SK-N-SH (cell line): Measurements from ENCODE around the gene EXOC7. TPM values are rescaled to one million over a fixed set of nuclear protein-coding genes. Genes with fewer than 3 reads are reported as not detected.

Experiments
- CTCF ChIA-PET: fragments of 300-600, 350-600 bp; formaldehyde crosslinking; extraction: SDS; loops from one replicate; lab custom pipeline; 2021; lab: Yijun Ruan, JAX
- POLR2A ChIA-PET: fragments of 350-600 bp; sonication (Branson Sonifier 250); formaldehyde crosslinking; extraction: SDS; loops from one replicate; lab custom pipeline; 2020; ENCODE audit warnings: antibody characterized with exemption, inconsistent platforms; lab: Yijun Ruan, JAX
- DNase-seq: peaks from one replicate; pipeline ENCODE4 v3.0.0; 2012
- H2AFZ ChIP-seq: fragments of 200-600 bp; sonication (generic); 2 replicates; pipeline ENCODE4 v1.8.1; 2016; ENCODE audit warnings: antibody characterized with exemption, mild to moderate bottlenecking, low read depth
- H3F3A ChIP-seq: fragments of 200-600 bp; sonication (generic); replicated peaks from 2 replicates; pipeline ENCODE3; 2016; ENCODE audit warnings: antibody characterized with exemption, mild to moderate bottlenecking; ENCODE audit not compliant: insufficient read depth
- H3K27ac ChIP-seq, 2 experiments: fragments of 200-500 bp in 1 of 2; fragments of 200-600 bp in 1 of 2; sonication (Bioruptor generic) in 1 of 2; sonication (generic), shearing (Covaris generic) in 1 of 2; 2 replicates each; pipeline versions ENCODE4 v1.5.1 to v1.6.1; 2014 to 2016; ENCODE audit warnings: low read depth in 2 of 2, inconsistent platforms in 1 of 2, low read length in 1 of 2, mild to moderate bottlenecking in 1 of 2, mixed read lengths in 1 of 2
- H3K27me3 ChIP-seq: fragments of 200-600 bp; sonication (generic), shearing (Covaris generic); 2 replicates; pipeline ENCODE4 v1.6.1; 2016; ENCODE audit warnings: mixed run types; ENCODE audit not compliant: insufficient read depth
- H3K36me3 ChIP-seq, 2 experiments: fragments of 200-500 bp in 1 of 2; fragments of 200-600 bp in 1 of 2; sonication (Bioruptor generic) in 1 of 2; sonication (generic) in 1 of 2; replicated peaks in 1 of 2; 2 replicates each; pipeline versions ENCODE3 to v1.5.1; 2014 to 2016; ENCODE audit warnings: low read length in 1 of 2, mild to moderate bottlenecking in 1 of 2; ENCODE audit not compliant: insufficient read depth in 2 of 2, control insufficient read depth in 1 of 2
- H3K4me1 ChIP-seq, 2 experiments: fragments of 200-500 bp in 1 of 2; fragments of 200-600 bp in 1 of 2; sonication (Bioruptor generic) in 1 of 2; sonication (generic), shearing (Covaris generic) in 1 of 2; 2 replicates each; pipeline versions ENCODE4 v1.5.1 to v1.6.1; 2014 to 2016; ENCODE audit warnings: low read depth in 1 of 2, low read length in 1 of 2, mixed run types in 1 of 2; ENCODE audit not compliant: insufficient read depth in 2 of 2, control insufficient read depth in 1 of 2
- H3K4me2 ChIP-seq: fragments of 200-600 bp; sonication (generic), shearing (Covaris generic); 2 replicates; pipeline ENCODE4 v1.6.1; 2017; ENCODE audit warnings: mixed run types
- H3K4me3 ChIP-seq, 2 experiments: fragments of 200-500 bp in 1 of 2; fragments of 200-600 bp in 1 of 2; sonication (Bioruptor generic) in 1 of 2; sonication (generic), shearing (Covaris generic) in 1 of 2; 2 replicates each; pipeline versions ENCODE4 v1.5.1 to v1.8.1; 2014 to 2016; ENCODE audit warnings: low read depth in 2 of 2, inconsistent platforms in 1 of 2, low read length in 1 of 2, mild to moderate bottlenecking in 1 of 2, mixed read lengths in 1 of 2, moderate library complexity in 1 of 2
- H3K79me2 ChIP-seq: fragments of 200-600 bp; sonication (generic); 2 replicates; pipeline ENCODE4 v1.8.1; 2017; ENCODE audit warnings: mild to moderate bottlenecking; ENCODE audit not compliant: insufficient read depth
- H3K9ac ChIP-seq: fragments of 200-600 bp; sonication (generic); 2 replicates; pipeline ENCODE4 v1.6.1; 2017; ENCODE audit warnings: mixed run types
- H3K9me2 ChIP-seq: fragments of 200-600 bp; sonication (generic); 2 replicates; pipeline ENCODE4 v1.6.1; 2017; ENCODE audit warnings: mixed run types
- H3K9me3 ChIP-seq: fragments of 200-600 bp; sonication (generic); 2 replicates; pipeline ENCODE4 v1.6.1; 2017; ENCODE audit warnings: mixed run types, mild to moderate bottlenecking, moderate library complexity
- H4K20me1 ChIP-seq: fragments of 200-600 bp; sonication (generic); 2 replicates; pipeline ENCODE4 v1.6.1; 2017; ENCODE audit warnings: mild to moderate bottlenecking, mixed run types; ENCODE audit not compliant: insufficient read depth
- CHD2 ChIP-seq: fragments of 150-350 bp; IDR thresholded peaks from 2 replicates; pipeline ENCODE4 v1.6.1; 2018; ENCODE audit warnings: low read length; ENCODE audit not compliant: partially characterized antibody
- ELF1 ChIP-seq: IDR thresholded peaks from 2 replicates; pipeline ENCODE4 v1.4.0; 2012
- EP300 ChIP-seq, 2 experiments: IDR thresholded peaks; 2 replicates each; pipeline versions ENCODE4 v1.4.0 to v1.6.1; 2012; ENCODE audit warnings: borderline replicate concordance in 1 of 2, low read depth in 1 of 2, low read length in 1 of 2
- FOSL2 ChIP-seq: IDR thresholded peaks from 2 replicates; pipeline ENCODE4 v1.4.0; 2012; ENCODE audit warnings: low read depth, mild to moderate bottlenecking, moderate library complexity, borderline replicate concordance
- FOXJ3 ChIP-seq: sonication (generic); formaldehyde crosslinking; IDR thresholded peaks from 2 replicates; pipeline ENCODE4 v1.5.1; 2020; ENCODE audit warnings: mild to moderate bottlenecking, missing genetic modification reagents
- FOXM1 ChIP-seq: IDR thresholded peaks from 2 replicates; pipeline ENCODE4 v1.4.0; 2012; ENCODE audit warnings: low read depth, mild to moderate bottlenecking
- GABPA ChIP-seq: IDR thresholded peaks from 2 replicates; pipeline ENCODE4 v1.4.0; 2012; ENCODE audit warnings: low read depth, mild to moderate bottlenecking
- JUND ChIP-seq: IDR thresholded peaks from 2 replicates; pipeline ENCODE4 v1.4.0; 2012
- MAX ChIP-seq: IDR thresholded peaks from 2 replicates; pipeline ENCODE4 v1.4.0; 2012; ENCODE audit warnings: low read depth
- MEF2A ChIP-seq: IDR thresholded peaks from 2 replicates; pipeline ENCODE4 v1.4.0; 2012; ENCODE audit warnings: low read depth, borderline replicate concordance
- NFIC ChIP-seq: IDR thresholded peaks from 2 replicates; pipeline ENCODE4 v1.4.0; 2012; ENCODE audit warnings: borderline replicate concordance
- NRF1 ChIP-seq: IDR thresholded peaks from 2 replicates; pipeline ENCODE4 v1.6.1; 2012; ENCODE audit warnings: low read depth, mild to moderate bottlenecking, low read length
- POLR2AphosphoS5 ChIP-seq: IDR thresholded peaks from 2 replicates; pipeline ENCODE4 v1.6.1; 2012; ENCODE audit warnings: low read depth, low read length
- RCOR1 ChIP-seq: fragments of 150-350 bp; IDR thresholded peaks from 2 replicates; pipeline ENCODE4 v1.6.1; 2017; ENCODE audit warnings: antibody characterized with exemption, low read length
- RFX5 ChIP-seq: IDR thresholded peaks from 2 replicates; pipeline ENCODE4 v1.6.1; 2012; ENCODE audit warnings: mild to moderate bottlenecking, improper control_type of control experiment, low read length
- RXRA ChIP-seq: IDR thresholded peaks from 2 replicates; pipeline ENCODE4 v1.4.0; 2012; ENCODE audit warnings: low read depth, mild to moderate bottlenecking, borderline replicate concordance
- SMC3 ChIP-seq: IDR thresholded peaks from 2 replicates; pipeline ENCODE4 v1.6.1; 2012; ENCODE audit warnings: low read depth, low read length, improper control_type of control experiment
- TAF1 ChIP-seq: IDR thresholded peaks from 2 replicates; pipeline ENCODE4 v1.6.1; 2012; ENCODE audit warnings: low read depth, mild to moderate bottlenecking, low read length, moderate library complexity, borderline replicate concordance
- TCF12 ChIP-seq: IDR thresholded peaks from 2 replicates; pipeline ENCODE4 v1.4.0; 2012
- TEAD4 ChIP-seq: IDR thresholded peaks from 2 replicates; pipeline ENCODE4 v1.4.0; 2012; ENCODE audit warnings: mild to moderate bottlenecking, borderline replicate concordance; ENCODE audit not compliant: insufficient read depth
- YY1 ChIP-seq: IDR thresholded peaks from 2 replicates; pipeline ENCODE4 v1.4.0; 2012; ENCODE audit warnings: low read depth, mild to moderate bottlenecking
- WGBS: methylation state at CpG from one replicate; pipeline ENCODE4 v1.1.6; 2017; ENCODE audit warnings: low lambda C conversion rate; 5-methylcytosine and 5-hydroxymethylcytosine counted together
- polyA plus RNA-seq, 3 experiments: library from polyadenylated mRNA; depleted of rRNA; stranded (reverse); fragments of >200 nt; gene quantifications; 2 replicates each; pipeline ENCODE4 v1.2.3, GENCODE V29; 2012
- TF ChIP-seq, protein P1 (sequence below): fragments of 150-350 bp; IDR thresholded peaks from 2 replicates; pipeline ENCODE4 v1.6.1; 2016; ENCODE audit warnings: mild to moderate bottlenecking, low read depth, low read length
- TF ChIP-seq, protein P2 (sequence below): fragments of 200-600 bp; sonication (generic); IDR thresholded peaks from 2 replicates; pipeline ENCODE4 v1.6.1; 2017; ENCODE audit warnings: antibody characterized with exemption, mild to moderate bottlenecking, moderate library complexity
- TF ChIP-seq, protein P3 (sequence below): IDR thresholded peaks from 2 replicates; pipeline ENCODE4 v1.4.0; 2012; ENCODE audit warnings: low read depth, borderline replicate concordance

Gene EXOC7
- polyA plus RNA-seq, 1 of the 3 experiments (the other 2 are of a cell fraction): 129 TPM

- Histone ChIP-seq H3K27ac (no peak overlapping the region), H3K4me1 (peaks cover 0 to 12% of the 10 kb centered on the region in 2 experiments; a peak in 1 of 4 replicates), H3K9me2 (no peaks in the 10 kb centered on the region), H3K4me3 (no peak overlapping the region), H3K4me2 (no peak overlapping the region), H3K79me2 (no peaks in the 10 kb centered on the region), H3K36me3 (peaks cover 62 to 72% of the 10 kb centered on the region in 2 experiments), H3K9me3 (no peaks in the 10 kb centered on the region), H4K20me1 (no peaks in the 10 kb centered on the region), H3K9ac (no peak overlapping the region), H2AFZ (no peak overlapping the region), H3K27me3 (no peaks in the 10 kb centered on the region), H3F3A (peaks cover 11% of the 10 kb centered on the region)
- POLR2A ChIA-PET: interaction anchor here (0.7 kb wide), 1 partner anchor 41 kb away, joined by 3 read pairs; no protein-coding TSS in a partner anchor
- WGBS: 96% methylated on average over 6 of the region's 6 CpGs
- no peak for DNase-seq
- CTCF ChIA-PET: interaction anchor here (0.7 to 13.5 kb wide), 2 partner anchors 25 to 35 kb away, joined by 3 to 133 read pairs; no protein-coding TSS in a partner anchor
- TF ChIP-seq RCOR1 (no peak), CHD2 (no peak), YY1 (no peak), MAX (no peak), ELF1 (no peak), NFIC (no peak), POLR2AphosphoS5 (no peak), TCF12 (no peak), MEF2A (no peak), FOSL2 (no peak), SMC3 (no peak)
- TF ChIP-seq, protein P1, sequence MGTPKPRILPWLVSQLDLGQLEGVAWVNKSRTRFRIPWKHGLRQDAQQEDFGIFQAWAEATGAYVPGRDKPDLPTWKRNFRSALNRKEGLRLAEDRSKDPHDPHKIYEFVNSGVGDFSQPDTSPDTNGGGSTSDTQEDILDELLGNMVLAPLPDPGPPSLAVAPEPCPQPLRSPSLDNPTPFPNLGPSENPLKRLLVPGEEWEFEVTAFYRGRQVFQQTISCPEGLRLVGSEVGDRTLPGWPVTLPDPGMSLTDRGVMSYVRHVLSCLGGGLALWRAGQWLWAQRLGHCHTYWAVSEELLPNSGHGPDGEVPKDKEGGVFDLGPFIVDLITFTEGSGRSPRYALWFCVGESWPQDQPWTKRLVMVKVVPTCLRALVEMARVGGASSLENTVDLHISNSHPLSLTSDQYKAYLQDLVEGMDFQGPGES: no peak
Observed at GRCh38 chr17:76040376-76040775, 63.2 kb downstream of the EXOC7 start.

DNA sequence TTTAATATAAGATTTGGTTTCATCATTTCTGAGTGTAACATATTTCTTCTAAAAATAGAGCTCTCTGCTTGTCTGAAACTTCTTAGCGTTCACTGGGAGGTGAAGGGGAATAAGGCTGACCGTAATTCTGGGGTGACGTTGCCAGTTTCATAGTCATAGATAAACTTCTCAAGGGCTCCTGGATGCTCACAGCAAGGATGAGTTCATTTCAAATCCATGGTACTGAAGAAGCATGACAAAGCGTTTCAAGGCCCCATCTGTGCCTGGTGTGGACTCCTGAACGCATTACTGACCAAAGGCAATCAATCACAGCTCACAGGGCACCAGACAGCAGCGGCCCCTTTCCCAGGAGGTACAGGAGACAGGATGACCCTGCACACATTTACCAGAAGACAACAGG, 64.5 kb downstream of the EXOC7 start:
- no peak for DNase-seq
- ChIA-PET POLR2A (no interaction called here), CTCF (interaction anchor here (1.2 to 13.5 kb wide), 4 partner anchors 10 to 34 kb away, joined by 3 to 133 read pairs (median 8); no protein-coding TSS in a partner anchor)
- H3K4me2 ChIP-seq: no peak overlapping the region
- peaks cover 51 to 60% of the 10 kb centered on the region in 2 experiments for H3K36me3 ChIP-seq
- no peak overlapping the region for H3K27ac ChIP-seq
- no peaks in the 10 kb centered on the region for H3K79me2 ChIP-seq
- peaks cover 0 to 12% of the 10 kb centered on the region in 2 experiments; a peak in 1 of 4 replicates for H3K4me1 ChIP-seq
- no peaks in the 10 kb centered on the region for H4K20me1 ChIP-seq
- no peaks in the 10 kb centered on the region for H3K9me2 ChIP-seq
- peaks cover 11% of the 10 kb centered on the region for H3F3A ChIP-seq
- no peaks in the 10 kb centered on the region for H3K27me3 ChIP-seq
- no peaks in the 10 kb centered on the region for H3K9me3 ChIP-seq
- no peak overlapping the region for H3K9ac ChIP-seq
- 91% methylated on average over 6 of the region's 6 CpGs for WGBS
- no peak overlapping the region for H3K4me3 ChIP-seq
- H2AFZ ChIP-seq: no peak overlapping the region
- TF ChIP-seq RXRA (no peak), FOXM1 (no peak), EP300 (IDR thresholded peaks at IDR 0.05; ENCODE audit: borderline replicate concordance in 1 of 2, low read depth in 1 of 2, low read length in 1 of 2) (no peak), POLR2AphosphoS5 (no peak), ELF1 (no peak), NFIC (no peak), FOXJ3 (CRISPR knock-in tag) (no peak), FOSL2 (no peak), RFX5 (no peak), NRF1 (no peak), GABPA (no peak), TEAD4 (no peak), JUND (no peak), MAX (no peak), TAF1 (no peak)
- TF ChIP-seq, protein P1: no peak
- TF ChIP-seq, protein P2, sequence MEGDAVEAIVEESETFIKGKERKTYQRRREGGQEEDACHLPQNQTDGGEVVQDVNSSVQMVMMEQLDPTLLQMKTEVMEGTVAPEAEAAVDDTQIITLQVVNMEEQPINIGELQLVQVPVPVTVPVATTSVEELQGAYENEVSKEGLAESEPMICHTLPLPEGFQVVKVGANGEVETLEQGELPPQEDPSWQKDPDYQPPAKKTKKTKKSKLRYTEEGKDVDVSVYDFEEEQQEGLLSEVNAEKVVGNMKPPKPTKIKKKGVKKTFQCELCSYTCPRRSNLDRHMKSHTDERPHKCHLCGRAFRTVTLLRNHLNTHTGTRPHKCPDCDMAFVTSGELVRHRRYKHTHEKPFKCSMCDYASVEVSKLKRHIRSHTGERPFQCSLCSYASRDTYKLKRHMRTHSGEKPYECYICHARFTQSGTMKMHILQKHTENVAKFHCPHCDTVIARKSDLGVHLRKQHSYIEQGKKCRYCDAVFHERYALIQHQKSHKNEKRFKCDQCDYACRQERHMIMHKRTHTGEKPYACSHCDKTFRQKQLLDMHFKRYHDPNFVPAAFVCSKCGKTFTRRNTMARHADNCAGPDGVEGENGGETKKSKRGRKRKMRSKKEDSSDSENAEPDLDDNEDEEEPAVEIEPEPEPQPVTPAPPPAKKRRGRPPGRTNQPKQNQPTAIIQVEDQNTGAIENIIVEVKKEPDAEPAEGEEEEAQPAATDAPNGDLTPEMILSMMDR: no peak
- TF ChIP-seq, protein P3, sequence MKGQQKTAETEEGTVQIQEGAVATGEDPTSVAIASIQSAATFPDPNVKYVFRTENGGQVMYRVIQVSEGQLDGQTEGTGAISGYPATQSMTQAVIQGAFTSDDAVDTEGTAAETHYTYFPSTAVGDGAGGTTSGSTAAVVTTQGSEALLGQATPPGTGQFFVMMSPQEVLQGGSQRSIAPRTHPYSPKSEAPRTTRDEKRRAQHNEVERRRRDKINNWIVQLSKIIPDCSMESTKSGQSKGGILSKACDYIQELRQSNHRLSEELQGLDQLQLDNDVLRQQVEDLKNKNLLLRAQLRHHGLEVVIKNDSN: no peak
